ENCODE results near the gene RMND5B.
"Not testable (repeated sequence)": the region's sequence is repeated elsewhere in the genome, so short reads cannot be mapped to it uniquely, and the experiment has no call there.

RMND5B gene

DNA sequence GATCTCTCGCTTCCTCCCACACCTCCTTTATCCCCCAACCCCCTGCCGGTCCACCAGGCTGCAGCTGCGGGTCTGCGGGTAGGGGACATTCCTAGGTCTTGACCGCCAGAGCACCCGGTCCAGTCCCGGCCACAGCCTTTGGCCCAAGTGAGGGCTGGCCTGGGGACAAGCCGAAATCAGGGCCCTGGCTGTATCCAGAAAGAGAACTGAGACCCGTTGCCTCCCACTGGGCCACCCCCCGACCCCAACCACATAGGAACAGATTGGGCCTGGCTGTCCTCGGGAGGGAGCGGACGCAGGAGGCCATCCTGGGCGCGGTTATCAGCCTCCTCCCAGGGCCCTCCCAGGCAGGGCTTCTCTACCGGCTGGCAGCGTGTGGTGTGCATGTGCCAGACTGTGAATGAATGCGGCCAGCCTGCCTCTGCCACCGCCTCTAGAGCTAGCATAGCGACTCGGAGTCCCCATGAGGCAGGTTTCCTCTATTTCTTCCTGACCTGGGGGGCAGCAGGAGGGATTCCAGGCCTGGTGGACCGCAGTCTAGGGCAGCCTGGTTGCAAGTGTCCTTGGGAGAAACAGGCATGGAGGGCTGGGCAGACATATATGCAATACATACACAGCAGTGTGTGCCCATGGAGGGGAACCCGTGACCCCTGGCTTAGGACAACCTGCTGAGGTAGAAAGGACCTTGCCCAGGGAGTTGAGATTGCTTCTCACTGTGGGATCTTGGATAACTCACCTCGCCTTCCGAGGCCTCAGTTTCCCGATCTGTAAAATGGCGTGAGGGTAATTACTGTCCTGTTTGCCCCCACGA lies 16.3 kb upstream of the RMND5B start:
- no peak for DNase-seq

DNA sequence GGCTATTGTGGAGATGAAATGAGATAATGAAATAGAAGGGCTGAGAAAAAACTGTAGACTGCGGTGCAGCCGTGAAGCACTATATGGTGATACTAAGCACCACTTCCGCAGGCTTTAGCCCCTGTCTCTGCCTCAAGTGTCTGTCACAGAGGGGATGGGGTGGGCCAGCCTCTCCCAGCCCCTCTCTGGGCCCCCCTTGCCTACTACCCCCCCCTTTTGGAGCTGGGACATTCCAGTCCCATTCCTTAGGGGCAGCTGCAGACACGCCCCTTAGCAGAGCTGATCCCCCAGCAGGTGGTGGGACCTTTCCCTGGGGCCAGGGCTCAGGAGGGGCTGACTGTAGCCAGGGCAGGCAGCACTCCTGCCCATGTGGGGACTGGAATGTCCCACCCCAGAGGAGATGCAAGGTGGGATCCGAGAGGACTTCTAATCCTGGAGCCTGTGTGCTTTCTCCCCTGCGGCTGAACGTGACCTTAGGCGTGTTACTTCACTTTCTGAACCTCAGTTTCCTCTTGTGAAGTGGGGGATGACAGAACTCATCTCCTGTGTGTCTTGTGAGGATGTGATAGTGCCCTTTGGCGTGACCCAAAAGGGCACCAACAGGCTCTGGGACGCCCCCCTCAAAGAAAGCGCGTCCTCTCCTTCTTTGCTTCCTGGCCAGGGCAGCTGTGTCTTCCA lies 15.5 kb upstream of the RMND5B start:
- no peak for DNase-seq

DNA sequence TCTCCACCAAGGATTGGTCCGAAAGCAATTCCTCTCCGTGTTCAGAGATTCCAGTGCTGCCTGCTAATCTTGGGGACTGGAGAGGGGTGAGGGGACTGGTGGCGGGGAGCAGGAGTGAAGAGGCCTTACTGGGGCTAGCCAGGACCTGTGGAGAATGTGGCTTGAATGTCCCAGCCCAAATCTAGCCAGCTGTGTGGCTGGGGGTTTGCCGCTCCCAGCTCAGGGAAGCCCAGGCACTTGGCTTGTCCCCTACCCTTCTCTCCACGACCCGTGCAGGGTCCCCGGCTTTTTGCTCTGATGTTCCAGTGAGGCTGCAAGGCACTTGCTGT lies 15.0 kb upstream of the RMND5B start:
- DNase-seq = no peak

DNA sequence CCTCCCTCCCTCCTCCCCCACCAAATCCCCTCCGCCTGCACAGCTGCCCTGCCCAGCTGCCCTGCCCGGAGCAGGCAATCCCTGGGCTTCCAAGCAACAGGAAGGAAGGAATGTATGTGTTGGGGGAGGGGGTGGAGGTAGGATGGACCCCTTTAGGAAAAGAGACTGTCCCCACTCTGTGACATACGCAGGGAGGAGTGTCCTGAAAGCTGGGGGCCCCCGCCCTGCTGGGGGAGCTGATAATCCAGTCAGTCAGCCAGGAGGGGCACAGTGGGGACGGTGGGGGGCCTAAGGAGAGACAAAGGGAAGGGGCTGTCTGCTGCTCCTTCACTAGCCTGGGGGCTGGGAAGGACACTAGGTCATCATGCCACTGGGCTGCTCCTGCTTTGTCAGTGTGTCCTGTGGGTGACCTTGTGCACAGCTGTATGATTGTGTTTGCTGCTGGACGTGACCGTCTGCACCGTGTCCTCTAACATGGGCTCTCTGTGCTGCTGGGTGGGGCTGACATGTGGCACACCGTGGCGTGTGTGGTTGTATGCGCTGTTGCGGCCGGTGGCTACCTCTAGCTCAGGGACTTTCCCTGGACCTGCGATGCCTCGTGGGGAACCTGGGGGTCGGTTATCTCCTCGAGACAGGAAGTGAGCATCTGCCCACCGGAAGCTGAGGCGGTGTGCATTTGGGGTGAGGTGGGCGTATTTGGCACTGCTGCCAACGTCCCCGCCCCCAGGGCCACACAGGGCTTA lies 14.5 kb upstream of the RMND5B start:
- DNase-seq = no peak

DNA sequence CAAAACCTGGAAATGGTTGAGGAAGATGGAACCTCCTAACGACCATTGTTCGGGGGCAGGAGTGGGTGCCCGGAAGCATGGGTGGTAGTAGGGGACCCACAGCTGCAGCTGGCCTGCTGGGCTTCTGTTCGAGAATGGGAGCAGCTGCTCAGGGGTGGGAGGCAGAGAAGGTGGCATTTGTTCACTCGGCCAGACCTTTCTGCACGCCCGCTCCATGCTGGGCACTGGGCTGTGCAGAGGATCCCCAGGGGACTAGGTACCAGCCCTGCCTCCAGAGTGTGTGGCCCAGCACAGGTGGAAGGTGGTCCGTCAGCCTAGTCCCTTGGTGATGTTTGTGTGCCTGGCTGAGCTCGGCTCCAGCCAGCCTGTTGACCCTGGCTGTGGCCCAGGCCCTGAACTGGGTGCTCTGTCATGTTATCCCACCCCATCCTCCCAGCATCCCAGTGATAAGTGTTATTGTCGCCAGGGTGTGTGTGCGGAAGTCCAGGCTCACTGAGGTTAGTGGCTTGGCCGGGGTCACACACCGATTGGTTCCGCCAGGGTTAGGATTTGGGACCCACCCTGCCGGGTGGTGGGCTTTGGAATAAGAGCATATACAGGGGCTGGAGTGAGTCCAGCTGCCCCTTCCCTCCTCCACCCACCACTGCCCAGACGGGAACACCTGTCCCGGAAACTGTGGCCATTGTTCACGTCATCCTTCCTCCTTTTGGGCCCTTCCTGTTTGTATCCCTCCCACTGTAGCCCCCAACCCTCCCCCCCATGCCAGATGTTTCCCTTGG lies 12.7 kb upstream of the RMND5B start:
- DNase-seq = no peak

DNA sequence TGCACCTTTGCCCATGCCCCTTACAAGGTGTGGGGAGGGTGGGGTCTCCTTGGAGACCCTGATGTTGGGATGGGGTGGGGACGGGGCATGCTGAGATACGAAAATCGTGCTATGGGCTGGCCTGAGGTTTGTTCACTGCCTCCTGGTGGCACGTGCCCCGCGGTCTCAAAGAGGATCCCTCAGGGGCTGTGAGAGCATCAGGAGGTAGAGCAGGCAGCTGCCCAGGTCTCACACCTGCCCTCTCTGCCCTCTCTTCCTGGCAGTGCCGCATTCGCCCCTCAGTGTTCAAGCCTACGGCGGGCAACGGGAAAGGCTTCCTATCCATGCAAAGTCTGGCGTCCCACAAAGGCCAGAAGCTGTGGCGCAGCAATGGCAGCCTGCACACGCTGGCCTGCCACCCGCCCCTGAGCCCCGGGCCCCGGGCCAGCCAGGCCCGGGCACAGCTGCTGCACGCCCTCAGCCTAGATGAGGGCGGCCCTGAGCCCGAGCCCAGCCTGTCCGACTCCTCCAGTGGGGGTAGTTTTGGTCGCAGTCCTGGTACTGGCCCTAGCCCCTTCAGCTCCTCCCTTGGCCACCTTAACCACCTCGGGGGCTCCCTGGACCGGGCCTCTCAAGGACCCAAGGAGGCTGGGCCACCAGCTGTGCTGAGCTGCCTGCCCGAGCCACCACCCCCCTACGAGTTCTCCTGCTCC lies 10.8 kb upstream of the RMND5B start:
- no peak for DNase-seq

DNA sequence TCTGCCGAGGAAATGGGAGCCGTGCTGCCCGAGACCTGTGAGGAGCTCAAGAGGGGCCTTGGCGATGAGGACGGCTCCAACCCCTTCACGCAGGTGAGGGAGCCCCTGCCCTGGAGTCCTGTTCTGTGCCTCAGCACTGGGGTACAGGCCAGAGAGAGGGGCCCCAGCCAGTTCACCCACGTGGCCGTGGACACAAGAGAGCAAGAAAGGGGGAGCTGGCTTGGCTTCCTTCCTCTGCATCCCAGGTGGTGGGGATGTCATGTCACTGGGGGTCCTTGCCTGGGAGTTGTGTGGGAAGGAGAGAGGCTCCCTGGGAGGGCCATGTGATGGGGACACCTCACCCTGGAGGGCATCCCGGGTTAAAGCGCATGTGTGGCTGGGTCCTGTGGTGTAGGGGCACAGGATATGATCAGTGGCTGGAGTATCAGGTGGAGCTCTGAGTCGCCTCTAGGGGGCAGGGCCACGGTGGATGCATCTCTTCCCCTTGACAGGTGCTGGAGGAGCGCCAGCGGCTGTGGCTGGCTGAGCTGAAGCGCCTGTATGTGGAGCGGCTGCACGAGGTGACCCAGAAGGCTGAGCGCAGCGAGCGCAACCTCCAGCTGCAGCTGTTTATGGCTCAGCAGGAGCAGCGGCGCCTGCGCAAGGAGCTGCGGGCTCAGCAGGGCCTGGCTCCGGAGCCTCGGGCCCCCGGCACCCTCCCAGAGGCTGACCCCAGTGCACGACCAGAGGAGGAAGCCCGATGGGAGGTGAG lies 10.0 kb upstream of the RMND5B start:
- peak; percentile 71 for DNase-seq

DNA sequence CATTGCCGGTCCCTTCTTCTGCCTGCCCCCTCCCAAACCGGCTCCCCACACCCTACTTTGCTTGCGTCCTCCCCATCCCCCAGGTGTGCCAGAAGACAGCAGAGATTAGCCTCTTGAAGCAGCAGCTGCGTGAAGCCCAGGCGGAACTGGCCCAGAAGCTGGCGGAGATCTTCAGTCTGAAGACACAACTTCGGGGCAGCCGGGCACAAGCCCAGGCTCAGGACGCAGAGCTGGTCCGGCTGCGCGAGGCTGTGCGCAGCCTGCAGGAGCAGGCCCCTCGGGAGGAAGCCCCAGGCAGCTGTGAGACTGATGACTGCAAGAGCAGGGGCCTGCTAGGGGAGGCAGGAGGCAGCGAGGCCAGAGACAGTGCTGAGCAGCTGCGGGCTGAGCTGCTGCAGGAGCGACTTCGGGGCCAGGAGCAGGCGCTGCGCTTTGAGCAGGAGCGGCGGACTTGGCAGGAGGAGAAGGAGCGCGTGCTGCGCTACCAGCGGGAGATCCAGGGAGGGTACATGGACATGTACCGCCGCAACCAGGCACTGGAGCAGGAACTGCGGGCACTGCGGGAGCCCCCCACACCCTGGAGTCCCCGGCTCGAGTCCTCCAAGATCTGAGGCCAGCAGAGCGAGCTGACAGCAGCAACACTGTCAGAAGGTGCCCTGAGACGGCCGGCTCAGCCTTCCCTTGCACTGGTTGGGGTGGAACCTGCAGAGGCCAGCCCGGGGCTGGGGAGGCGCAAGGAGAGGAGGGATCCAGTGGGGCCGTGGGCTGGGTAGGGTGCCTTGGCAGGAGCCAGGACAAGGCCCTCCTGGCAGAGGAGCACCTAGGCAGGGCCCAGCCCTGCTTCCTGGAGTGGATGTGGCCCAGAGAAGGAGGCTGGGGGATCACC lies 9.2 kb upstream of the RMND5B start:
- DNase-seq = no peak

DNA sequence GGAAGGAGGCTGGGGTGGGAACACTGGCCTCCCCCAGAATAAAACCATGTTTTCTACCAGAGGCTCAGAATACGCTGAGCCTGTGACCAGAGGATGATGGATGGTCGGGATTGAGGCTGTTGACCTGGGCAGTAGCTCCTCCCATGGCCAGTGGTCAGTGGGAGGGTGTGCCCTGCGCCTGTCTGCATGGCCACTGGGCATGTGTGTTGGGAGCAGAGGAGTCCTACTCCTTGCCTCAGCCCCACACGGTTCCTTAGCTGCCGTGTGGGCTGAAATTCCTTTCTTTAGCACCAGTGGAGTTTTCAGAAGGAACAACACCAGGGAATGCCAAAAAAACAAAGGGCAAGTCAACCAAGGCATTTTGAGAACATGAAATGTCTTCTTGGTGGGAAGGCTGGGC lies 8.5 kb upstream of the RMND5B start:
- no peak for DNase-seq

DNA sequence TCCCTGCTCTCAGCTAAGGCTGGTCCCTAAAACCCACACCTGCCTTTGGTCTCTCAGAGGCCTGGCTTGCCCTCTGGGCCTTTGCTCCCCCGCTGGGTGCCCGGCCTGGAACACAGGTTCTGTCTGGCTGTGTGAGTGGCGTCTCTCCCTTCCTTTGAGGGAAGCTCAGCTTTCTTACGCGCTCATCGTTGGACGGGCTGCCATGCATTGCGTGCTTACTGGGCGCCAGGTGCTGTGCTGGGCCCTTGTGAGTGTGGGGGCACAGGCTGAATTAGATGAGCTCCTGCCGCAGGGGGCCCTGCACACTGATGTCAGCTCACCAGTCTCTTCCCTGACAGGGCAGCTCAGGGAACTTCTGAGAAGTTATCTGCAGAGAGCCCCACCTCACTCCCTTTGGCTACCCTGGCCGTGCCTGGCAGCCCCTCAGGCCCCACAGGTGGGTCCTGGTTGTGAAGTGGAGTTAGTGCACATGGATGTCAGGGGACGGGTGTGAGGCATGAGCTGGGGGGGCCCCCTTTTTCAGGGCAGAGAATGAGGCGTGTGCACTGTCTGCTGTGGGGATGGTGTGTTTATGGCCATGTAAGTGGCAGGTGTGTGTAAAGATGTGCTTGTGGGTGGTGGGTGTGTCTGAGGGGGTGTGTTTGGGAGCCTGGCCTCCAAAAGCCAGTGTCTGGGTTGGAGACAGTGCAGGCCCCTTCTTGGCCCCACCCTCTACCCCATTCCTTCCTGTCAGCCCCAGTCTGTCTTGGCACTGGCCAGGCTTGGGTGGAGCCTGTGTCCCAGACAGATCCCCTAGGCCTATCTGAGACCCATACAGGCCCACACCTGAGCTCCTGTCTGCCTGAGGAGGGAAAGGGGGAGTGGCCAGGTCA lies 7.5 kb upstream of the RMND5B start:
- DNase-seq = no peak

DNA sequence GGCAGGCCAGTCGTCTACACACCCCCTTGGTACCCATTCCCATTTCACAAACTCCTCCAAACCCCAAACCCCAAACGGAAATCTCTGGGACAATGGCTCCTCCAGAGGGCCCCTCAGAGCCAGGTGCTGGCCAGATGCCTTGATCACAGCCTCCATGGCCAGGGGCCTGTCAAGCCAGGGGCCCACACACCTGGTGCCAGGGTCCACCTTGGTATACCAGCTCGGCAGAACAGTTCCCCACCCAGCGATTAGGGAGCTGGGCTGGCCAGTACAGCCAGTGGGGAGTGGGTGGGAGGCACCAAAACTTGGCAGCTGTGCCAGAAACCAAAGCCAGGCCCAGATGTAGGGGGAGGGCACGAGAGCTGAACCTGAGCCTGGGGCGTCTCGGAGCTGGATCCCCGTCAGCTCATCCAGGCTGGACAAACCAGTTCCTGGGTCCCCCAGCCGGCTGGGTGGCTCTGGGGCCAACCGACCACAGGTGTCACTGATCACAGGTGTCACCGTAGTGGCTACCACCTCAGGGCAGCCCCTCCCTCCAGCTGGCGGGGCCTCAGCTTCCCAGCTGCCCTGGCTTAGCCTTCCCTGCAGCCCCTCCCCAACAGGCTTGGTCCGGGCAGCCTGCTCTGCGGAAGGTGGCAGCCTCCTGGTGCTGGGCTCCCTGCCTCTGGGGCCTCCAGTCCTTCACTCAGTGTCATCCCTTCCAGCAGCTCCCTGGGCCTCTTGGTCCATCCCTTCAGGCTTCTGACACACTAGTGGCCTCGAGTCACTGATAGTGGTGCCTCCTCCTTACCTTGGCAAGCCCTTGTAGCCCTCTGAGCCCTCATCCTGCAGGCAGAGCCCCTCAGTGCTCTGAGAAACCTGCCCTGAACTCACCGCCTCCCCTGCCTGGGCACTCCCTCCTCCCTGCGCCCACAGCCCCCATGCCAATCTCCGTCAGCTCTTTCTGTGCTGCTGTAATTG lies 6.6 kb upstream of the RMND5B start:
- no peak for DNase-seq

DNA sequence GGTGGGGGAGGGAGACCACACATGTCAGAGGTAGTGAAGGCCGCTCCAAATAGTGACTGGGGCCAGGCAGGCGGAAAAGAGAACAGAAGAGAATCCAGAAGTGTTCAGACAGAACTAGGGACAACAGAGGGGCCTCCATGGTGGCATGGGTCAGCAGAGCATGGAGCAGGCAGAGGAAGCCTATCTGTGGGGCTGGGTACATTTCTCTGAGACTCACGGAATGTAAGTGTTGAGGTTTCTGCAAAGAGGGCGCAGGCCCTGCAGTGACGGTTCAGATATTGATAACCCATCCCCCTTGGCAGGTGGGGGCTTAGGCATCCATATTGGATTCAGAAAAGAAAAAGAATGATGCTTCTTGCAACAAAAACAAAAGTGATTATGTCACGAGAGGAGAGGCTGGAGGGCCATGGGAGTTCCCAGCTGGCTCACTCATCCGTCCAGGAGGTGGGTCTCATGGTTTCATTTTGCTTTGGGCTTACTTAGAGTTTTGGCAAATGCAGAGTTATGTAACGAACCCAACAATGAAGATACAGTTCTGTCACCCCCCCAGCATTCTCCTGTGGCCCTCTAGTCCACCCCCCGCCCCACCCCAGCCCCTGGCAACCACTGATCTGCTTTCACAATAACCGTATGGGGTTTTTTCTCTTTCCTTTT lies 5.4 kb upstream of the RMND5B start:
- no peak for DNase-seq

DNA sequence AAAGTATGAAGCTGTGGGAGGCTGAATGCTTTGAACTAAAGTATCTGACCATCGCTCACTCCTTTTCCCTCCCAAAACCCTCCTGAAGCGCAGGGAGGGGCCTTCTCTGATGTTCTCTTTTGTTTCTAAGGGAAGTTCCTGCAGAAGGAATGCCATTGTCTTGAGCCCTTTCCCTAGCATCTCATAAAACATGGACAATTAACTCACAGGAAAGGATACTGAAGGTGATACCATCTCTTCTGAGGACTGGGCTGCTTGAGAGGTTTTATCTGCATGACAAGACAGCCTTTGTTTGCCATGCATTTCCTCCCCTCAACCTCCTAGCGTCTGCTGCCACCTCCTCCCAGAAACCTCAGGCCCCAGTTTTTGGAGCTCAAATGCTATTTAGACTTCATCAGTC lies 4.3 kb upstream of the RMND5B start:
- no peak for DNase-seq

DNA sequence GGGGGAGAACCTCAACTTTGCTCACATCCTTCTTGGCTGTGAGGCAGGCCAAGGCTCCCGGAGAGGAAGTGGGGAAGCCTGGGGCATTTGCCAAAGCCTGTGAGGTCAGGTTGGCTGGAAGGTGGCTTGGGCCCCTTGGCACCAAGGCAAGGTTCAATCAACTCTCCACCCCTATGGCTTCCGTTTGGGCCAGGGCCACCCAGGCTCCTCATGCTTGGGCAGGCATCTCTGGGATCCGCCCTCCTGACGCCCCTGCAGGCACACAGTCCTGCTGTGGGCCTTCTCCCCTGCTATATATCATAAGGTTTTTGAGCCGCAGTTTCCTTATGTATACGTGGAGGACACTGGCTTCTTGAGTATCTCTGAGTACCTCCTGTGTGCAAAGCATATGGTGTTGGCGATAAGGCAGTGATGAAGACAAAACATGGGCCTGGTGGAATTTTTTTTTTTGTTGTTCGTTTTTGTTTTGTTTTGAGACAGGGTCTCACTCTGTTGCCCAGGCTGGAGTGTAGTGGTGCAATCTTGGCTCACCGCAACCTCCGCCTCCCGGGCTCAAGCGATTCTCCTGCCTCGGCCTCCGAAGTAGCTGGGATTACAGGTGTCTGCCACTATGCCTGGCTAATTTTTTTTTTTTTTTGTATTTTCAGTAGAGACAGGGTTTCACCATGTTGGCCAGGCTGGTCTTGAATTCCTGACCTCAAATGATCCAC lies 3.4 kb upstream of the RMND5B start:
- DNase-seq = not testable (repeated sequence)

DNA sequence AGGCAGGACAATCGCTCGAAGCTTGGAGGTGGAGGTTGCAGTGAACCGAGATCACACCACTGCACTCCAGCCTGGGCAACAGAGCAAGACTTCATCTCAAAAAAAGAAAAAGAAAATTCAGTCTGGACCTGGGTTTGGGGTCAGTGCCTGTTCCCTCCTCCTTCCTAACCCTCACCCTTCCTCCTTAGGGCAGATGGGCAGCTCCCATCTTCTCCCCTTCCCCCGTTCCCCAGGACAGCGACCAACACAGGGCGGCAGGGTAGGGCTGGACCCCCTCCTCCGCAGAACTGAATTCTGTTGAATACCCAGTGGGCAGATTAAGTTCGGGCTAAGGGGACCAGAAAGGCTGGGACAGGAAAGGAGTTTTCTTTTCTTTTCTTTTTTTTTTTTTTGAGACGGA lies 1.5 kb upstream of the RMND5B start:
- DNase-seq = no peak

DNA sequence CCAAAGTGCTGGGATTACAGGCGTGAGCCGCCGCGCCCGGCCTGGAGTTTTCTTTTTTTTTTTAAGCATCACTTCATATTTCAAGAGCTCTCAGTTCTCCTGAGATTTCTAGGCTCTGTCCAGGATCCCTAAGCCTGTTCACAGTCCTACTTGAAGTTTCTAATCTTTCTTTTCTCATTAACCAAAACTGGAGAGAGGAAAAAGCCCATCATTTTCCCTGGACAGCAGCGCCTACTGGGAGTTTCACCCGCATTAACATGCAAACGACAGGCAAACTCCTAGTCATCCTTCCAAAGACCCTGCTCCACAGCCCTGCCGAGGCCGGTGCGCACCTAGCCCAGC lies 609 bp upstream of the RMND5B start:
- not testable (repeated sequence) for DNase-seq

DNA sequence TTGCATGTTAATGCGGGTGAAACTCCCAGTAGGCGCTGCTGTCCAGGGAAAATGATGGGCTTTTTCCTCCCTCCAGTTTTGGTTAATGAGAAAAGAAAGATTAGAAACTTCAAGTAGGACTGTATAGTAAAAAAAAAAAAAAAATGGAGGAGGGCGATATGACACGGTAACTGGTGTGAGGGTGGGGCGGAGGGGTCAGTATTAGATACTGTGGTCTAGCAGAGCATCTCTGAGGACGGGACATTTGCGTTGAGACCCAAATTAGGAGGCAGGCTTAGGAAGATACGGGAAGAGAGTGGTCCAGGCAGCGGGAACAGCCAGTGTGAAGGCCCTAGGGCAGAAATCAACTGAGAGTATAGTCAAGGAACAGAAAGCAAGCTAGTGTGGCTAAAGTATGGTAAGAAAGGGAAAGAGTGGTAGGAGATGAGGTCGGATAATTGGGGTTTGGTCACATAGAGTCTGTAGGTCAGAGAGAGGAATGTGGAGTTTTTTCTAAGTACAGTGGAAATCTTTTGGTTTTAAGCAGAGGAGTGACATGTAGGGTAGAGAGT lies 707 bp downstream of the RMND5B start:
- DNase-seq = no peak
